Measurements from ENCODE around the gene C1QTNF12.

Gene C1QTNF12

GRCh38 chr1:1259540-1259939 is 13.0 kb upstream of the C1QTNF12 start:
- Histone ChIP-seq H3K27me3 (no peaks in the 10 kb centered on the region), H3K27ac (no peak overlapping the region), H3K4me1 (ENCODE audit: control insufficient read depth in 1 of 2, insufficient read depth in 1 of 2, low read depth in 1 of 2, low read length in 1 of 2) (no peaks in the 10 kb centered on the region), H3K4me3 (ENCODE audit: low read depth in 1 of 2, low read length in 1 of 2) (no peak overlapping the region), H3K9me3 (no peaks in the 10 kb centered on the region), H3K36me3 (peaks cover 94% of the 10 kb centered on the region)
- no peak for TF ChIP-seq CTCF (IDR thresholded peaks at IDR 0.05)

GRCh38 chr1:1259119-1259488 is 12.6 kb upstream of the C1QTNF12 start:
- Histone ChIP-seq H3K9me3 (no peaks in the 10 kb centered on the region), H3K27ac (no peak overlapping the region), H3K4me3 (ENCODE audit: low read depth in 1 of 2, low read length in 1 of 2) (no peak overlapping the region), H3K27me3 (no peaks in the 10 kb centered on the region), H3K36me3 (peaks cover 94% of the 10 kb centered on the region), H3K4me1 (ENCODE audit: control insufficient read depth in 1 of 2, insufficient read depth in 1 of 2, low read depth in 1 of 2, low read length in 1 of 2) (no peaks in the 10 kb centered on the region)
- no peak for TF ChIP-seq CTCF (IDR thresholded peaks at IDR 0.05)

GRCh38 chr1:1256956-1257871 is 10.7 kb upstream of the C1QTNF12 start:
- Histone ChIP-seq H3K4me3 (ENCODE audit: low read depth in 1 of 2, low read length in 1 of 2) (no peak overlapping the region), H3K27me3 (no peaks in the 10 kb centered on the region), H3K4me1 (ENCODE audit: control insufficient read depth in 1 of 2, insufficient read depth in 1 of 2, low read depth in 1 of 2, low read length in 1 of 2) (no peaks in the 10 kb centered on the region), H3K9me3 (no peaks in the 10 kb centered on the region), H3K36me3 (peaks cover 94% of the 10 kb centered on the region), H3K27ac (no peak overlapping the region)
- TF ChIP-seq CTCF (IDR thresholded peaks at IDR 0.05) = no peak

- no peaks in the 10 kb centered on the region for H3K27me3 ChIP-seq
- no peaks in the 10 kb centered on the region for H3K4me1 ChIP-seq (ENCODE audit: control insufficient read depth in 1 of 2, insufficient read depth in 1 of 2, low read depth in 1 of 2, low read length in 1 of 2)
- H3K27ac ChIP-seq = no peak overlapping the region
- H3K36me3 ChIP-seq = peaks cover 92% of the 10 kb centered on the region
- H3K4me3 ChIP-seq (ENCODE audit: low read depth in 1 of 2, low read length in 1 of 2) = no peak overlapping the region
- H3K9me3 ChIP-seq = no peaks in the 10 kb centered on the region
- no peak for TF ChIP-seq CTCF (IDR thresholded peaks at IDR 0.05)
These were observed 9.1 kb upstream of the C1QTNF12 start for GRCh38 chr1:1255611-1256010.

- Histone ChIP-seq H3K27me3 (no peaks in the 10 kb centered on the region), H3K36me3 (peaks cover 89% of the 10 kb centered on the region), H3K4me3 (ENCODE audit: low read depth in 1 of 2, low read length in 1 of 2) (no peak overlapping the region), H3K4me1 (ENCODE audit: control insufficient read depth in 1 of 2, insufficient read depth in 1 of 2, low read depth in 1 of 2, low read length in 1 of 2) (no peaks in the 10 kb centered on the region), H3K9me3 (no peaks in the 10 kb centered on the region), H3K27ac (no peak overlapping the region)
- TF ChIP-seq CTCF (IDR thresholded peaks at IDR 0.05) = no peak
These were observed 8.6 kb upstream of the C1QTNF12 start for GRCh38 chr1:1255078-1255477.
